DND-41 (cell line): Measurements from ENCODE around the gene PLA2G2A.
A peak's percentile ranks its signal among the peaks of the same experiment; 100 is the strongest.

Experiments used
- EZH2 ChIP-seq: IDR thresholded peaks from 3 replicates; pipeline ENCODE4 v1.6.1; 2012; ENCODE audit warnings: borderline replicate concordance, low read depth, mild to moderate bottlenecking, moderate library complexity, low read length, inconsistent platforms; ENCODE audit not compliant: severe bottlenecking
- TF ChIP-seq, protein P1 (sequence below): IDR thresholded peaks from 2 replicates; pipeline ENCODE4 v1.5.1; 2012; ENCODE audit warnings: borderline replicate concordance, low read length, moderate library complexity, mild to moderate bottlenecking; ENCODE audit not compliant: poor library complexity, severe bottlenecking; ENCODE audit errors: extremely low read depth

DNA sequence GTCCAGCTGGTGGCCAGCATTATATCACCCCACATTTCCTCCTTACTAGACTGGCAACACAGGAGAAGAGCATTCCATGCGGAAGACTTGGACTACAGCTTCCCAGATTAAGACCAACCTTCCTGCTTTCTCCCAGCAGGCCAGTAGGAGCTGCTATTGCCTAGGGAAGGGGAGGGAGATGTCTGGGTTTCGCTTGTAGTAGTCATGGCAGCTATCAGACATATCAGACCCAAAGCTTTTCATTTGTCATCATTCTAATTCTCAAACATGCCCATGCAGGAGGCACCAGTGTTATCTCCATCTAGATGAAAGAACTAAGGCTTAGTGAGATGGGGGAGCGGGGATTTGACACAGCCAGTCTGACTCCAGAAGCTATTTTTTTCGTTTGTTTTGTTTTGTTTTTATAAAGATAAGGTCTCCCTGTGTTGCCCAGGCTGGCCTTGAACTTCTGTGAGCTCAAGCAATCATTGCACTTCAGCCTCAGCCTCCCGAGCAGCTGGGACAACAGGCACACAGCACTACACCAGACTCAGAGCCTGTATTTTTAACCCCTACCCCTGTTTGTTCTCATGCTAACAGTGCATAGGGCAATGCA, 4.5 kb downstream of the PLA2G2A start:
- TF ChIP-seq, protein P1, sequence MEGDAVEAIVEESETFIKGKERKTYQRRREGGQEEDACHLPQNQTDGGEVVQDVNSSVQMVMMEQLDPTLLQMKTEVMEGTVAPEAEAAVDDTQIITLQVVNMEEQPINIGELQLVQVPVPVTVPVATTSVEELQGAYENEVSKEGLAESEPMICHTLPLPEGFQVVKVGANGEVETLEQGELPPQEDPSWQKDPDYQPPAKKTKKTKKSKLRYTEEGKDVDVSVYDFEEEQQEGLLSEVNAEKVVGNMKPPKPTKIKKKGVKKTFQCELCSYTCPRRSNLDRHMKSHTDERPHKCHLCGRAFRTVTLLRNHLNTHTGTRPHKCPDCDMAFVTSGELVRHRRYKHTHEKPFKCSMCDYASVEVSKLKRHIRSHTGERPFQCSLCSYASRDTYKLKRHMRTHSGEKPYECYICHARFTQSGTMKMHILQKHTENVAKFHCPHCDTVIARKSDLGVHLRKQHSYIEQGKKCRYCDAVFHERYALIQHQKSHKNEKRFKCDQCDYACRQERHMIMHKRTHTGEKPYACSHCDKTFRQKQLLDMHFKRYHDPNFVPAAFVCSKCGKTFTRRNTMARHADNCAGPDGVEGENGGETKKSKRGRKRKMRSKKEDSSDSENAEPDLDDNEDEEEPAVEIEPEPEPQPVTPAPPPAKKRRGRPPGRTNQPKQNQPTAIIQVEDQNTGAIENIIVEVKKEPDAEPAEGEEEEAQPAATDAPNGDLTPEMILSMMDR: peak; percentile 60
- no peak for TF ChIP-seq EZH2
